ENCODE measurements around the gene CHRNB1. TPM values are rescaled to one million over a fixed set of nuclear protein-coding genes. Genes with fewer than 3 reads are reported as not detected.

Gene CHRNB1
- total RNA-seq, 2 experiments from 2014 or later: 13.2 to 13.4 TPM

- Histone ChIP-seq H3K79me2 (ENCODE audit: insufficient read depth, low read depth, low read length) (peaks cover 4% of the 10 kb centered on the region; the same call in 1 of the 2 replicates), H3K9me3 (ENCODE audit: low read length) (no peaks in the 10 kb centered on the region), H3K36me3 (ENCODE audit: insufficient read depth, low read length) (no peaks in the 10 kb centered on the region), H3K4me2 (ENCODE audit: low read length) (peak overlapping the region; percentile 99), H3K4me1 (ENCODE audit: insufficient read depth, low read length, poor library complexity, severe bottlenecking) (peaks cover 40% of the 10 kb centered on the region), H4K20me1 (ENCODE audit: insufficient read depth, low read length) (no peaks in the 10 kb centered on the region), H3K9me2 (ENCODE audit: insufficient read depth, low read length) (no peaks in the 10 kb centered on the region), H3K27ac (ENCODE audit: low read depth, low read length, poor library complexity, severe bottlenecking) (no peak overlapping the region), H3K4me3 (ENCODE audit: low read depth, low read length, poor library complexity, severe bottlenecking) (peak overlapping the region; percentile 63), H2AFZ (ENCODE audit: low read length) (peak overlapping the region; percentile 39; the same call in 1 of the 2 replicates)
- intact Hi-C loops (cut with micrococcal nuclease; ENCODE audit: unreplicated experiment): no loop called here
- BruUV-seq (replicated peaks): no TSS peak
- DNase-seq (ENCODE audit: low spot score): no peak
- TF ChIP-seq CTCF (conservative IDR thresholded peaks at IDR 0.05; ENCODE audit: low read length) (no peak), EZH2phosphoT487 (IDR thresholded peaks at IDR 0.05; ENCODE audit: borderline replicate concordance, low read depth, low read length) (no peak)
- ChIA-PET CTCF (ENCODE audit: unreplicated experiment) (interaction anchor here (0.6 kb wide), 2 partner anchors 43 to 85 kb away, joined by 3 read pairs; partner anchors contain the start of gene POLR2A), POLR2A (interaction anchor here (1.8 kb wide), 1 partner anchor 11 kb away, joined by 5 read pairs; no protein-coding TSS in a partner anchor)
Observed at GRCh38 chr17:7440834-7441195, 4.0 kb upstream of the CHRNB1 start.

GRCh38 chr17:7441266-7441665, 3.6 kb upstream of the CHRNB1 start:
- Histone ChIP-seq H3K9me3 (ENCODE audit: low read length) (no peaks in the 10 kb centered on the region), H3K9me2 (ENCODE audit: insufficient read depth, low read length) (no peaks in the 10 kb centered on the region), H3K27ac (ENCODE audit: low read depth, low read length, poor library complexity, severe bottlenecking) (no peak overlapping the region), H3K4me3 (ENCODE audit: low read depth, low read length, poor library complexity, severe bottlenecking) (no peak overlapping the region), H2AFZ (ENCODE audit: low read length) (no peak overlapping the region), H4K20me1 (ENCODE audit: insufficient read depth, low read length) (no peaks in the 10 kb centered on the region), H3K36me3 (ENCODE audit: insufficient read depth, low read length) (no peaks in the 10 kb centered on the region), H3K4me2 (ENCODE audit: low read length) (no peak overlapping the region; the same call in 1 of the 2 replicates), H3K79me2 (ENCODE audit: insufficient read depth, low read depth, low read length) (peaks cover 2% of the 10 kb centered on the region; the same call in 1 of the 2 replicates), H3K4me1 (ENCODE audit: insufficient read depth, low read length, poor library complexity, severe bottlenecking) (peaks cover 37% of the 10 kb centered on the region)
- BruUV-seq (replicated peaks): no TSS peak
- CTCF ChIA-PET (ENCODE audit: unreplicated experiment): interaction anchor here (0.6 kb wide), 2 partner anchors 43 to 85 kb away, joined by 3 read pairs; partner anchors contain the start of gene POLR2A
- POLR2A ChIA-PET: interaction anchor here (1.8 kb wide), 1 partner anchor 11 kb away, joined by 5 read pairs; no protein-coding TSS in a partner anchor
- DNase-seq (ENCODE audit: low spot score): no peak
- no peak for TF ChIP-seq EZH2phosphoT487 (IDR thresholded peaks at IDR 0.05; ENCODE audit: borderline replicate concordance, low read depth, low read length)
- no peak for TF ChIP-seq CTCF (conservative IDR thresholded peaks at IDR 0.05; ENCODE audit: low read length)
- intact Hi-C loops (cut with micrococcal nuclease; ENCODE audit: unreplicated experiment): no loop called here

GRCh38 chr17:7442142-7442541, 2.7 kb upstream of the CHRNB1 start:
- no peak overlapping the region for H2AFZ ChIP-seq (ENCODE audit: low read length)
- POLR2A ChIA-PET: interaction anchor here (0.6 kb wide), 2 partner anchors 13 to 124 kb away, joined by 3 to 6 read pairs; no protein-coding TSS in a partner anchor
- H3K4me1 ChIP-seq (ENCODE audit: insufficient read depth, low read length, poor library complexity, severe bottlenecking): peaks cover 31% of the 10 kb centered on the region

More at GRCh38 chr17:7442142-7442541, 2.7 kb upstream of the CHRNB1 start:
- H3K36me3 ChIP-seq (ENCODE audit: insufficient read depth, low read length): no peaks in the 10 kb centered on the region
- intact Hi-C loops (cut with micrococcal nuclease; ENCODE audit: unreplicated experiment): no loop called here
- H3K27ac ChIP-seq (ENCODE audit: low read depth, low read length, poor library complexity, severe bottlenecking): no peak overlapping the region
- no peaks in the 10 kb centered on the region for H3K9me2 ChIP-seq (ENCODE audit: insufficient read depth, low read length)
- H3K4me3 ChIP-seq (ENCODE audit: low read depth, low read length, poor library complexity, severe bottlenecking): no peak overlapping the region
- no TSS peak for BruUV-seq (replicated peaks)
- H3K79me2 ChIP-seq (ENCODE audit: insufficient read depth, low read depth, low read length): no peaks in the 10 kb centered on the region
- H4K20me1 ChIP-seq (ENCODE audit: insufficient read depth, low read length): no peaks in the 10 kb centered on the region
- DNase-seq (ENCODE audit: low spot score): no peak
- no peaks in the 10 kb centered on the region for H3K9me3 ChIP-seq (ENCODE audit: low read length)
- CTCF ChIA-PET (ENCODE audit: unreplicated experiment): no interaction called here
- no peak overlapping the region for H3K4me2 ChIP-seq (ENCODE audit: low read length)
- TF ChIP-seq EZH2phosphoT487 (IDR thresholded peaks at IDR 0.05; ENCODE audit: borderline replicate concordance, low read depth, low read length) (no peak), CTCF (conservative IDR thresholded peaks at IDR 0.05; ENCODE audit: low read length) (no peak)

Measured in OCI-LY7 (cell line).